ENCODE results near the gene ACP7.

The ACP7 gene

DNA sequence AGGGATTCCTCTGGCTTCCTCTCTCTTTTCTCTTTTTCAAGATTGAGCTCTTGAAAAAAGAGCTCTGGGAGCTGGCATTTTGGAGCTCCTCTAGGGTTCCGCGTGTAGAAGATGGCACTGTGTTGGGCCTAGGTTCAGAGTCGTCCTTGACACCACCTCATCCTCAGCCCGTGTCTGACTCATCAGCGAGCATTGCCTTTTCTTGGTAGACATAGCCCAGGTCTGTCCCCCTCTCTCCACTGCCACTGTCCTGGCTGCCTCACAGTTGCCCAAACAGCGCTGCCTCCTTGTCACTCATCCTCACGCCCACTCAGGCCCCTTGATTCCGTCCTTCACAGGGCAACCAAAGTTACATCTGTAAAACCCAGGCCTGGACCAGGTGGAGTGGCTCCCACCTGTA, 66.1 kb downstream of the ACP7 start:
- no peak for DNase-seq (ENCODE audit: low read depth)

DNA sequence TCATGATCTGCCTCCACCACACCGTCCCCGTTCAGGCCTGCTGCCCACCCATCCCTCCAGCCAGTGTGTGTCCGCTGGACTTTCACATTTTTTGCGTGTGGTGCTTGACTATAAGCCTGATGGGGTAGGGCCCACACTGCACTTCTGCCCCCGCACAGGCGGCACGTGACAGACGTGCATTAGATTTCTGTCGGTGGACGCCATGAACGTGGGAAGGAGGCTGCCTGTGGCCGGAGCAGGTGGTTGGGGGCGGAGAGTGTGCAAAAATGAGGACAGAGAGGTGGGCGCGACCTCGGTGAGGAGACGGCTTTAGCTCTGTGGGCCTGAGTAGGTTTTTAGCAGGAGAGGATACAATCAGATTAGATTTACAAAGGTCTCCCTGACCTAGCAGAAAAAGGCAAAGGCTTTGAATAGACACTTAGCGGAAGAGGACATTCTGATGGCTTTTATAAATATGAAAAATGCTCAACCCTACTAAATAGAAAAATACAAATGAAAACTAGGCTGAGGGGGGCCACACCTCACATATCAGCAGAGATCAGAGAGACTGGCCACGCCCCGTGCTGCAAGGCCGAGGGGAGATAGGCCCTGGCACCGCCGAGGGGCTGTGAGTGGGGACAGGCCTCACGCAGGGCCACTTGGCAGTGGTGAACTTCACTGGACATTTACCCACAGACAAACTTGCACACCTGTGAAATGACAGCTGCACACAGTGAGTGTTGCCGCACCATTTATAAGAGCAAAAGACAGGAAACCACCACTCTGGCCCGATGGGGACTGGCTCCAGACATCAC, 66.8 kb downstream of the ACP7 start:
- no peak for DNase-seq (ENCODE audit: low read depth)

DNA sequence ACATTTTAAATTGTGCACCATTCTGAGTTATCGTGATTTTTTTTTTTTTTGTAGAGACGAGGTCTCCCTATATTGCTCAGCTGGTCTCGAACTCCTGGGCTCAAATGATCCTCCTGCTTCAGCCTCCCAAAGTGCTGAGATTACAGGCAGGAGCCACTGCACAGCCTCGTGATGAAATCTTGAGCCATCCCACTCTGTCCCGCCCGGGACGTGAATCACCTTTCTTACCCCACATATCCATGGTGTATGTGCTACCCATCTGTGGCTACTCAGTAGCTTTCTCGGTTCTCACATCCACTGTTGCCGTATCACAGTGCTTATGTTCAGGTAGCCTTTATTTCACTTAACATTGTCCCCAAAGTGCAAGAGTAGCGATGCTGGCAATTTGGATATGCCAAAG, 67.9 kb downstream of the ACP7 start:
- DNase-seq (ENCODE audit: low read depth): no peak

DNA sequence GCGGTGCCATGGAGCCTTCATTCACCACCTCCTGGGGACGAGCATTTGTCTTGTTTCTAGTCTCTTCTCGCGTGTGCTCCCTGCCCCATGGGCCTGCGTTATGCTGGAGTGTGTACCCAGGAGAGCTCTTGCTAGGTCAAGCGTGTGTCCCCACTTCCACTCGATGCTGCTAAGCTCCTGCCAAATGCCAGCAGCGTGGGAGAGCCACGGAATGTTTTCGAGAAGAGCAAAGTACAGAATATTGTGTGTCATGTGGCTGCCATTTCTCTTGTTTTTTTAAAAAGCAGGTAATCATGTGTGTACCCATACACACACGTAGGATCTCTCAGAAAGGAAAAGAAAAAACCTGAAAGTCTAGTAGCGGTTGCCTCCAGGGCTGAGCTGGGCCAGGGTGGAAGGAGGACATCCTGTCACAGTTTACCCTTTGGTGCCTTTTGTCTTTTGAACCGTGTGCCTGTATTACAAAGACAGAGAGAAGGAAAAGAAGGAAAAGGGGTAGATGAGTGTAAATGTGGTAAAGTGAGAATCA, 70.0 kb downstream of the ACP7 start:
- no peak for DNase-seq (ENCODE audit: low read depth)

- no peak for DNase-seq (ENCODE audit: low read depth)
Measured at GRCh38 chr19:39154629-39155100, 70.5 kb downstream of the ACP7 start.

GRCh38 chr19:39155114-39155700, 71.0 kb downstream of the ACP7 start:
- DNase-seq (ENCODE audit: low read depth): no peak

GRCh38 chr19:39155741-39156140, 71.6 kb downstream of the ACP7 start:
- no peak for DNase-seq (ENCODE audit: low read depth)

DNA sequence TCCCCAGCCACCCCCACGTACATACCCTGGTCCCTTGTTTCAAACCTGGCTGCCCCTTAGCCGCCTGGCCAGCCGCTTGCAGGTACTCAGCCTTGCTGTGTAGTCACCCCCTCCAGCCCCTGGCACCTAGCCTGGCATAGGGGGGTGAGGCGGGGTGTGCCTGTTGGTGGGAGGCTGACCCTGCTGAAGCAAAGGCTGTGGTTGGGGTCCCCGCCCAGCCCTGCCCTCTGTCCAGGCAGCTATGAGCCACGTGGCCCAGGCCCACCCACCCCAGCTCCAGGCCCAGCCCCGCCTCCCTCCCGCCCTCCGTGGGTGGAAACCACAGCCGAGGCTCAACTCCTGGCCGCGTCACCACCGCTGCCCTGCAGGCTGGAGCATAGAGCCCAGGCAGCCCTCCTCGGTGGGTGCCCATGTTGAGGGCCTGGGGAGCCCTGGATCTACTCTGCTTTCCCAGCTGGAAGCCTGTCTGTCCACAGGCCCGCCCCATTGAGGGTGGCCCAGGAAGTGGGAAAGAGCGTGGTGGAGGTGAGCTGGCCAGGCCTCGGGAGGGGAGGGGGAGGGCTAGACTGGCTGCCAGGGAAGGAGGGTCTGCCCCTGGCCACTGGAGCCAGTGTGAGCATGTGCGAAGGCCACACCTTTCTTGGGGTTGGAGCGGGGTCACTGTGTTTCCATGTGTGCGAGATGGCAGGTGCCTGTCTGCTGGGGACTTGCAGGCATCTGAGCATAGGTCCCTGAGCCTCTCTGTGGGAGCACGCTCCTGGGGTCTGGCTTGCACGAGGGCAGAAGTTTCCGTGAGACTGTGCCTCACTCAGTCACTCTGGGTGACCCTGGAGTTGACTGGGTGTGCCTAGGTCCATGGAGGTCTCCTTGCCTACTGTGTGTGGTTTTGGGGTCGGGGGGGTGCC, 72.4 kb downstream of the ACP7 start:
- no peak for DNase-seq (ENCODE audit: low read depth)

DNA sequence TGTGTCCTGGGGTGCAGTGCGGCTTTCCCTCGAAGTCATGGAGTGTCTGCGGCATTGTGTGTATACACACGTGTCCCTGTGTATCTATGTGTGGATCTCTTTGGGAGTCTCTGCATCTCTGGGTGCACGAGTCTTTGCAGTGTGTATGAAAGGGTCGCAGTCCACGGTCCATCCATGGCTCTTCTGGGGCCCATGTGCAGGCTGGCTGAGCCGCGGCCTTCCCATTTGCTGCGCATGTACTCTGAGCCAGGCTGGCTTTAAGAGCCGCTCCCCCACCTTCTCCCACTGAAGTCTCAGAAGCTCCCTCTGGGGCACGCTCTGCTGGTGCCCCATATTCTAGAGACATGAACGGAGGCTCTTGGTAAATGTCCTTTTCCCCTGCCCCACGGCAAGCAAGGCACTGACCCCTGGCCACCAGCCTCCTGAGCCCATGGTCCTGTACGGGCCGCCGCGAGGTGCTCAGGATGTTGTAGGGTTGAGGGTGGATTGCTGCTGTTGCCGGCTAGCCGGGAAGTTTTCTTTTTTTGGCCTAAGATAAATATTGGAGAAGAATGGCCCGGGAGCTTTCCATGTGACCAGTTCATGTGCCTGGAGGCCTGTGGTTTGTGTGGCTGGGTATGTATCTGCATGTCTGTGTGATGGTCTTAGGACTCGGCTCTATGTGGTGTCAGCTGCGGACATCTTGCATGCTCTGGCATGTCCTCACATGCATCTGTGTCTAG, 73.3 kb downstream of the ACP7 start:
- no peak for DNase-seq (ENCODE audit: low read depth)

GRCh38 chr19:39157997-39158389, 73.8 kb downstream of the ACP7 start:
- no peak for DNase-seq (ENCODE audit: low read depth)

- no peak for DNase-seq (ENCODE audit: low read depth)
Measured at GRCh38 chr19:39158646-39159260, 74.6 kb downstream of the ACP7 start.

GRCh38 chr19:39160523-39160861, 76.3 kb downstream of the ACP7 start:
- no peak for DNase-seq (ENCODE audit: low read depth)

Measured in stimulated activated CD8-positive, alpha-beta memory T cell treated with anti-CD3 and anti-CD28 coated beads, Interleukin-7, amount 100 ng/mL, for 24 hours (primary cell).